Upper lobe of right lung (tissue), 1 donor: ENCODE data around the gene NDUFS6. TPM values are rescaled to one million over a fixed set of nuclear protein-coding genes. Genes with fewer than 3 reads are reported as not detected.

Experiments used
- ATAC-seq: fragments of 200-7000 bp; cut with Tn5 transposase; one replicate; pipeline ENCODE4 v1.9.1; 2020; ENCODE audit warnings: mild to moderate bottlenecking, moderate library complexity
- DNase-seq: peaks from one replicate; pipeline ENCODE4 v3.0.0-alpha.2; 2020
- H3K27ac ChIP-seq: fragments of 200-600 bp; one replicate; pipeline ENCODE4 v1.8.0; 2022
- H3K27me3 ChIP-seq: fragments of 200-600 bp; one replicate; pipeline ENCODE4 v1.8.0; 2022; ENCODE audit warnings: mild to moderate bottlenecking
- H3K36me3 ChIP-seq: fragments of 200-600 bp; one replicate; pipeline ENCODE4 v1.8.0; 2022
- H3K4me1 ChIP-seq: fragments of 200-600 bp; one replicate; pipeline ENCODE4 v1.8.0; 2022
- H3K4me3 ChIP-seq: fragments of 200-600 bp; one replicate; pipeline ENCODE4 v1.8.0; 2022; ENCODE audit warnings: mild to moderate bottlenecking
- H3K9me3 ChIP-seq: fragments of 200-600 bp; one replicate; pipeline ENCODE4 v1.8.0; 2022
- intact Hi-C: fragments of 100-400 bp; cut with DNase I; formaldehyde crosslinking; loops from one replicate; pipeline ENCODE4 v1.11.0; 2022
- total RNA-seq: library from RNA; stranded (reverse); fragmentation: NEBNext Ultra II Directional; extraction: Animal tissue kit (Norgen Biotek cat#: 25700); gene quantifications from one replicate; pipeline ENCODE4 v1.2.1, GENCODE V29; 2021
- TF ChIP-seq, protein P1 (sequence below): fragments of 200-600 bp; IDR thresholded peaks from one replicate; pipeline ENCODE4 v1.8.0; 2022; ENCODE audit warnings: antibody characterized with exemption
- donor health status: DM: no; HTN: yes; CAD: no; lungs with severe emphysema.

NDUFS6 gene
- total RNA-seq, 1 donor from 2014 or later, result 23.5 TPM

- Histone ChIP-seq H3K27ac (no peak overlapping the region), H3K4me1 (no peaks in the 10 kb centered on the region), H3K4me3 (no peak overlapping the region), H3K9me3 (no peaks in the 10 kb centered on the region), H3K36me3 (peaks cover 45% of the 10 kb centered on the region), H3K27me3 (no peaks in the 10 kb centered on the region)
- DNase-seq, result no peak
- TF ChIP-seq, protein P1, sequence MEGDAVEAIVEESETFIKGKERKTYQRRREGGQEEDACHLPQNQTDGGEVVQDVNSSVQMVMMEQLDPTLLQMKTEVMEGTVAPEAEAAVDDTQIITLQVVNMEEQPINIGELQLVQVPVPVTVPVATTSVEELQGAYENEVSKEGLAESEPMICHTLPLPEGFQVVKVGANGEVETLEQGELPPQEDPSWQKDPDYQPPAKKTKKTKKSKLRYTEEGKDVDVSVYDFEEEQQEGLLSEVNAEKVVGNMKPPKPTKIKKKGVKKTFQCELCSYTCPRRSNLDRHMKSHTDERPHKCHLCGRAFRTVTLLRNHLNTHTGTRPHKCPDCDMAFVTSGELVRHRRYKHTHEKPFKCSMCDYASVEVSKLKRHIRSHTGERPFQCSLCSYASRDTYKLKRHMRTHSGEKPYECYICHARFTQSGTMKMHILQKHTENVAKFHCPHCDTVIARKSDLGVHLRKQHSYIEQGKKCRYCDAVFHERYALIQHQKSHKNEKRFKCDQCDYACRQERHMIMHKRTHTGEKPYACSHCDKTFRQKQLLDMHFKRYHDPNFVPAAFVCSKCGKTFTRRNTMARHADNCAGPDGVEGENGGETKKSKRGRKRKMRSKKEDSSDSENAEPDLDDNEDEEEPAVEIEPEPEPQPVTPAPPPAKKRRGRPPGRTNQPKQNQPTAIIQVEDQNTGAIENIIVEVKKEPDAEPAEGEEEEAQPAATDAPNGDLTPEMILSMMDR, result no peak
- ATAC-seq, result no peak
- intact Hi-C loops, result no loop called here
These were observed 19.2 kb downstream of the NDUFS6 start for GRCh38 chr5:1820381-1820780.

DNA sequence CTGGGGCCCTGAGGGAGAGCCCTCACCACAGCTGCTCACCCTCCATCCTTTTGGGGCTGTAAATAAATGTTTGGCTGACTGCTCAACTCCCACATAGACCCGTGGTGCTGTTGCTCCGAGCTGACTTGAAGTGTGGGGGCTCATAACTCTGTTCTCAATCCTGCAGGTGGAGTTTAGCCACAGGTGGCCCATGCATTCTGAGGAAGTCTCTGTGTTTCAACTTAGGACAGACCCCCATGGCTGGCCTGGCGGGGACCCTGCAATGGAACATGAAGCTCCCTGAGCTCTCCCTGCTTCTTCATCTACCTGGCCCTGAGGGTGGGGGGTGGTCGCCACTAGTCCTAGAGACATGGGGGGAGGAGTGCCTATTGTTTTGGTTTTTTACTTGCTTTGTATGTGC lies 19.7 kb downstream of the NDUFS6 start:
- Histone ChIP-seq H3K36me3 (peaks cover 40% of the 10 kb centered on the region), H3K27ac (no peak overlapping the region), H3K27me3 (no peaks in the 10 kb centered on the region), H3K4me3 (no peak overlapping the region), H3K9me3 (no peaks in the 10 kb centered on the region), H3K4me1 (no peaks in the 10 kb centered on the region)
- DNase-seq (no peak), ATAC-seq (no peak)
- TF ChIP-seq, protein P1, result no peak
- intact Hi-C loops, result no loop called here

DNA sequence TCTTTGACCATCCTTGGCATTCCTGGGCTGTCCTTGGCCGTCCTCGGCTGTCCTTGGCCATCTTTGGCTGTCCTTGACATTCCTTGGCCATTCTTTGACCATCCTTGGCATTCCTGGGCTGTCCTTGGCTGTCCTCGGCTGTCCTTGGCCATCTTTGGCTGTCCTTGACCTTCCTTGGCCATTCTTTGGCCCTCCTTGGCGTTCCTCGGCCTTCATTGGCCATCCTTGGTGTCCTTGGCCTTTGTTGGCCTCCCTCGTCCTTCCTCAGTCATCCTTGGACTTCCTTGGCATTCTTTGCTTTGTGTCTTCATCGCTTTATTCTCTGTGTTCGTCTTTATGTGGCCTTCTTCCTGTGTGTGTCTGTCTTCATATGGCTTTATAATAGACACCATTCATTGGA lies 20.7 kb downstream of the NDUFS6 start:
- DNase-seq, result no peak
- TF ChIP-seq, protein P1, result no peak
- Histone ChIP-seq H3K4me1 (no peaks in the 10 kb centered on the region), H3K9me3 (no peaks in the 10 kb centered on the region), H3K27me3 (no peaks in the 10 kb centered on the region), H3K4me3 (no peak overlapping the region), H3K27ac (no peak overlapping the region), H3K36me3 (peaks cover 33% of the 10 kb centered on the region)
- intact Hi-C loops, result no loop called here
- no peak for ATAC-seq

DNA sequence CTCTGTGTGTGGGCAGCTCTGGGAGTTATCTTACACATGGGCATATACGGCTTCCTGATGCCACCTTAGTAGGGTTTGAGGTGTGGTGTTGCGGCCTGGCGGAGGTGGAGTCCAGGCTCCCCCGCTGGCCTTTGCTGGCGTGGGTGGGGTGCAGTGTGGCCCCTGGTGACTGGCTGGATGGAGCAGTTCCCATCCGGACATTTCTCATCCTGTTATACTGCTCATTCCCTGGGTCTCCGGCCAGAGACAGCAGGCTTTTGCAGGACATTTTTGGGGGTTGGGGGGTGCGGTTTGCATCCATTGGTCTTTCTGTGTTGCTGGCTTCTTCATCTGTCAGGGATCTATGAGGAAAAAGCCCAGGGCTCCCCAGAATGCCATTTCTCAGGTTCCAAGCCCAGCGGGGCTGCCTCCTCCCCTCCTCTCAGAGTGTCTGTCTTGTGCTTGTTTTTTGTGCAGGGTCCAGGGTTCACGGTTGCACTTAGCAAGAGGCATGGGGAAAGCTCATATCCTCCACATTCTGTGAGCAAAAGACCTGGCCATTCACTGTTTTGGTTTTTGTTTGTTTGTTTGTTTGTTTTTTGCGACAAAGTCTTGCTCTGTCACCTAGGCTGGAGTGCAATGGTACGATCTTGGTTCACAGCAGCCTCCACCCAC lies 22.3 kb downstream of the NDUFS6 start:
- TF ChIP-seq, protein P1, result no peak
- H3K36me3 ChIP-seq, result peaks cover 19% of the 10 kb centered on the region
- no peak overlapping the region for H3K27ac ChIP-seq
- H3K27me3 ChIP-seq, result no peaks in the 10 kb centered on the region
- DNase-seq (no peak), ATAC-seq (no peak)
- no peaks in the 10 kb centered on the region for H3K4me1 ChIP-seq
- H3K9me3 ChIP-seq, result no peaks in the 10 kb centered on the region
- H3K4me3 ChIP-seq, result no peak overlapping the region
- intact Hi-C loops, result no loop called here

- H3K27me3 ChIP-seq, result no peaks in the 10 kb centered on the region
- TF ChIP-seq, protein P1, result no peak
- DNase-seq (no peak), ATAC-seq (no peak)
- intact Hi-C loops, result no loop called here
- H3K4me1 ChIP-seq, result no peaks in the 10 kb centered on the region
- no peaks in the 10 kb centered on the region for H3K9me3 ChIP-seq
- H3K27ac ChIP-seq, result no peak overlapping the region
- H3K4me3 ChIP-seq, result no peak overlapping the region
- H3K36me3 ChIP-seq, result peaks cover 19% of the 10 kb centered on the region
These were observed 23.1 kb downstream of the NDUFS6 start for GRCh38 chr5:1824109-1824821.
